Effector memory CD8-positive, alpha-beta T cell (primary cell): Measurements from ENCODE around the gene EVI2A.
"Not testable (repeated sequence)": the region's sequence is repeated elsewhere in the genome, so short reads cannot be mapped to it uniquely, and the experiment has no call there.

ENCODE experiments used
- ATAC-seq: fragments of 150-1000 bp; cut with Tn5 transposase; replicated peaks from 2 replicates; pipeline ENCODE4 v1.10.0; 2021; ENCODE audit warnings: mild to moderate bottlenecking, moderate library complexity
- DNase-seq, 3 experiments: peaks; one replicate each; pipeline ENCODE4 v3.0.0; 2021
- H3K27ac Mint-ChIP-seq, 2 donors: one replicate each; pipeline ENCODE4 v1.8.0; 2022; ENCODE audit warnings: mild to moderate bottlenecking in 2 of 2, mixed read lengths in 2 of 2, moderate library complexity in 2 of 2
- H3K27me3 Mint-ChIP-seq, 2 donors: one replicate each; pipeline ENCODE4 v1.8.0; 2022; ENCODE audit warnings: mixed read lengths in 2 of 2
- H3K36me3 Mint-ChIP-seq: one replicate; pipeline ENCODE4 v1.8.0; 2022; ENCODE audit warnings: mild to moderate bottlenecking, moderate library complexity, mixed read lengths; ENCODE audit not compliant: insufficient read depth
- H3K4me1 Mint-ChIP-seq, 2 donors: one replicate each; pipeline ENCODE4 v1.8.0; 2022; ENCODE audit warnings: low read depth in 2 of 2, mixed read lengths in 2 of 2
- H3K4me3 Mint-ChIP-seq, 2 donors: one replicate each; pipeline ENCODE4 v1.8.0; 2022; ENCODE audit warnings: mild to moderate bottlenecking in 2 of 2, mixed read lengths in 2 of 2, moderate library complexity in 2 of 2
- H3K9me3 Mint-ChIP-seq, 2 donors: one replicate each; pipeline ENCODE4 v1.8.0; 2022; ENCODE audit warnings: mixed read lengths in 2 of 2

Gene EVI2A

GRCh38 chr17:31308372-31309334, 12.8 kb downstream of the EVI2A start:
- ATAC-seq (peak; percentile 23), DNase-seq (no peak)
- Mint-ChIP-seq H3K4me1 (peaks cover 32 to 68% of the 10 kb centered on the region in 2 donors), H3K4me3 (peak overlapping the region; percentile 83 to 95), H3K36me3 (peaks cover 44% of the 10 kb centered on the region), H3K27ac (peak overlapping the region; percentile 80 to 92), H3K9me3 (no peaks in the 10 kb centered on the region), H3K27me3 (no peaks in the 10 kb centered on the region)

- H3K36me3 Mint-ChIP-seq = peaks cover 50% of the 10 kb centered on the region
- H3K4me1 Mint-ChIP-seq = peaks cover 32 to 68% of the 10 kb centered on the region in 2 donors
- H3K27me3 Mint-ChIP-seq = no peaks in the 10 kb centered on the region
- ATAC-seq = no peak
- H3K27ac Mint-ChIP-seq = peak overlapping the region; percentile 80 to 92
- DNase-seq = no peak
- peak overlapping the region; percentile 83 to 95 for H3K4me3 Mint-ChIP-seq
- H3K9me3 Mint-ChIP-seq = no peaks in the 10 kb centered on the region
Observed at GRCh38 chr17:31307640-31308039, 13.8 kb downstream of the EVI2A start.

GRCh38 chr17:31299624-31300023, 21.8 kb downstream of the EVI2A start:
- Mint-ChIP-seq H3K36me3 (peaks cover 24% of the 10 kb centered on the region), H3K4me3 (no peak overlapping the region), H3K27me3 (no peaks in the 10 kb centered on the region), H3K9me3 (no peaks in the 10 kb centered on the region), H3K27ac (no peak overlapping the region), H3K4me1 (peaks cover 2 to 18% of the 10 kb centered on the region in 2 donors)
- no peak for DNase-seq
- no peak for ATAC-seq

- ATAC-seq (no peak), DNase-seq (no peak)
- H3K27ac Mint-ChIP-seq = no peak within 1 kb of the TSS
- H3K27me3 Mint-ChIP-seq = no peaks in the 10 kb centered on the region
- no peaks in the 10 kb centered on the region for H3K9me3 Mint-ChIP-seq
- peaks cover 1 to 12% of the 10 kb centered on the region in 2 donors for H3K4me1 Mint-ChIP-seq
- H3K36me3 Mint-ChIP-seq = no peaks in the 10 kb centered on the region
- no peak within 1 kb of the TSS for H3K4me3 Mint-ChIP-seq
Observed at GRCh38 chr17:31297090-31297489, 24.3 kb downstream of the EVI2A start, which contains the start of gene OMG. TSS of gene OMG (minus strand) at chr17:31297239. CDS start at chr17:31296331, 908 bp downstream.

GRCh38 chr17:31296142-31296541, 25.3 kb downstream of the EVI2A start:
- no peak overlapping the region for H3K4me3 Mint-ChIP-seq
- no peaks in the 10 kb centered on the region for H3K36me3 Mint-ChIP-seq
- DNase-seq = no peak
- H3K27ac Mint-ChIP-seq = no peak overlapping the region
- no peak for ATAC-seq
- H3K27me3 Mint-ChIP-seq = no peaks in the 10 kb centered on the region
- H3K4me1 Mint-ChIP-seq = peaks cover 1 to 5% of the 10 kb centered on the region in 2 donors
- H3K9me3 Mint-ChIP-seq = no peaks in the 10 kb centered on the region

- Mint-ChIP-seq H3K4me1 (no peaks in the 10 kb centered on the region), H3K27me3 (no peaks in the 10 kb centered on the region), H3K4me3 (no peak overlapping the region), H3K27ac (no peak overlapping the region), H3K36me3 (no peaks in the 10 kb centered on the region), H3K9me3 (no peaks in the 10 kb centered on the region)
- ATAC-seq = no peak
- DNase-seq = no peak
Observed at GRCh38 chr17:31295489-31295871, 25.9 kb downstream of the EVI2A start.

GRCh38 chr17:31294820-31295488, 26.5 kb downstream of the EVI2A start:
- Mint-ChIP-seq H3K27me3 (no peaks in the 10 kb centered on the region), H3K9me3 (no peaks in the 10 kb centered on the region), H3K36me3 (no peaks in the 10 kb centered on the region), H3K4me1 (no peaks in the 10 kb centered on the region), H3K27ac (no peak overlapping the region), H3K4me3 (no peak overlapping the region)
- ATAC-seq (no peak), DNase-seq (no peak)

- Mint-ChIP-seq H3K27ac (no peak overlapping the region), H3K36me3 (no peaks in the 10 kb centered on the region)
Observed at GRCh38 chr17:31294231-31294630, 27.2 kb downstream of the EVI2A start.

GRCh38 chr17:31293581-31293980, 27.8 kb downstream of the EVI2A start:
- Mint-ChIP-seq H3K4me3 (no peak overlapping the region), H3K27me3 (no peaks in the 10 kb centered on the region), H3K4me1 (no peaks in the 10 kb centered on the region), H3K9me3 (no peaks in the 10 kb centered on the region), H3K36me3 (no peaks in the 10 kb centered on the region), H3K27ac (no peak overlapping the region)
- DNase-seq (no peak), ATAC-seq (no peak)

More at GRCh38 chr17:31294231-31294630, 27.2 kb downstream of the EVI2A start:
- no peak for DNase-seq
- ATAC-seq = no peak
- H3K4me1 Mint-ChIP-seq = no peaks in the 10 kb centered on the region
- no peaks in the 10 kb centered on the region for H3K27me3 Mint-ChIP-seq
- H3K4me3 Mint-ChIP-seq = no peak overlapping the region
- H3K9me3 Mint-ChIP-seq = no peaks in the 10 kb centered on the region

- no peak for ATAC-seq
- H3K4me1 Mint-ChIP-seq = no peaks in the 10 kb centered on the region
- no peak overlapping the region for H3K4me3 Mint-ChIP-seq
- no peak overlapping the region for H3K27ac Mint-ChIP-seq
- no peaks in the 10 kb centered on the region for H3K27me3 Mint-ChIP-seq
- H3K36me3 Mint-ChIP-seq = no peaks in the 10 kb centered on the region
- no peaks in the 10 kb centered on the region for H3K9me3 Mint-ChIP-seq
- DNase-seq = no peak
Observed at GRCh38 chr17:31291820-31292219, 29.6 kb downstream of the EVI2A start.

GRCh38 chr17:31289790-31290189, 31.6 kb downstream of the EVI2A start:
- H3K36me3 Mint-ChIP-seq = no peaks in the 10 kb centered on the region
- no peak overlapping the region for H3K4me3 Mint-ChIP-seq
- no peaks in the 10 kb centered on the region for H3K9me3 Mint-ChIP-seq
- DNase-seq = no peak
- ATAC-seq = no peak
- no peaks in the 10 kb centered on the region for H3K4me1 Mint-ChIP-seq
- no peaks in the 10 kb centered on the region for H3K27me3 Mint-ChIP-seq
- H3K27ac Mint-ChIP-seq = no peak overlapping the region

- ATAC-seq = not testable (repeated sequence)
Observed at GRCh38 chr17:31287932-31288331, 33.5 kb downstream of the EVI2A start.

GRCh38 chr17:31286587-31286986, 34.8 kb downstream of the EVI2A start:
- H3K36me3 Mint-ChIP-seq = peaks cover 3% of the 10 kb centered on the region
- DNase-seq (no peak), ATAC-seq (no peak)
- no peak overlapping the region for H3K27ac Mint-ChIP-seq
- no peak overlapping the region for H3K4me3 Mint-ChIP-seq
- H3K9me3 Mint-ChIP-seq = no peaks in the 10 kb centered on the region
- no peaks in the 10 kb centered on the region for H3K4me1 Mint-ChIP-seq
- H3K27me3 Mint-ChIP-seq = no peaks in the 10 kb centered on the region

More at GRCh38 chr17:31287932-31288331, 33.5 kb downstream of the EVI2A start:
- H3K27ac Mint-ChIP-seq, H3K36me3 Mint-ChIP-seq, H3K9me3 Mint-ChIP-seq, H3K27me3 Mint-ChIP-seq, H3K4me1 Mint-ChIP-seq, DNase-seq, H3K4me3 Mint-ChIP-seq: not testable (repeated sequence)

GRCh38 chr17:31283841-31284240, 37.6 kb downstream of the EVI2A start:
- Mint-ChIP-seq H3K27ac (no peak overlapping the region), H3K36me3 (peaks cover 5% of the 10 kb centered on the region), H3K27me3 (no peaks in the 10 kb centered on the region), H3K9me3 (no peaks in the 10 kb centered on the region), H3K4me3 (no peak overlapping the region), H3K4me1 (no peaks in the 10 kb centered on the region)
- ATAC-seq (no peak), DNase-seq (no peak)
